OCI-LY7 (cell line): Measurements from ENCODE around the gene NOS2.

Source experiments
- CTCF ChIP-seq: fragments of 200-600 bp; sonication (generic); conservative IDR thresholded peaks from 2 replicates; pipeline ENCODE4 v1.5.1; 2014; ENCODE audit warnings: mild to moderate bottlenecking, antibody characterized with exemption, low read length, moderate library complexity, mixed read lengths
- EZH2phosphoT487 ChIP-seq: fragments of 200-600 bp; sonication (generic); IDR thresholded peaks from 2 replicates; pipeline ENCODE4 v1.6.1; 2018; ENCODE audit warnings: low read depth, borderline replicate concordance, mild to moderate bottlenecking, mixed run types, antibody characterized with exemption, low read length, moderate library complexity, mixed read lengths

- TF ChIP-seq CTCF (no peak), EZH2phosphoT487 (no peak)
These were observed 3.8 kb upstream of the NOS2 start for GRCh38 chr17:27804113-27804512.
